ENCODE results near the gene FRMPD4.

DNA sequence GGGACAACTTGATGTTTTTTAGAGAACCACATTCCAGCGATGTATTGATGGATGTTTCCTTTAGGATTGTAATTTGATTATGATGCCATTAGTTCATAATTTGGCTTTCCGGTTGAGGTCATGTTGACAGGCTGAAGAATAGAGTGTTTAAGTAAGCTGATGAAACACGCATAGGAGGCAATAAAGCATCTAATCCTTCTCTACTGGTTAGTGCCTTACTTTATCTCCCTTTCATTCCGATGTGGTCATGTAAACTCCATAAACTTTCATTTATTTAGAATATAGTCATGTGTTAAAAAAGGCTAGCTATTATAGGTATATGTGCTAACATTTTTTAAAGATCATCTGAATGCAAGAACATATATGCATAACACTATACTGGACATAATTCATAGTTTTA lies 15.0 kb downstream of the FRMPD4 start:
- TF ChIP-seq, protein P1, sequence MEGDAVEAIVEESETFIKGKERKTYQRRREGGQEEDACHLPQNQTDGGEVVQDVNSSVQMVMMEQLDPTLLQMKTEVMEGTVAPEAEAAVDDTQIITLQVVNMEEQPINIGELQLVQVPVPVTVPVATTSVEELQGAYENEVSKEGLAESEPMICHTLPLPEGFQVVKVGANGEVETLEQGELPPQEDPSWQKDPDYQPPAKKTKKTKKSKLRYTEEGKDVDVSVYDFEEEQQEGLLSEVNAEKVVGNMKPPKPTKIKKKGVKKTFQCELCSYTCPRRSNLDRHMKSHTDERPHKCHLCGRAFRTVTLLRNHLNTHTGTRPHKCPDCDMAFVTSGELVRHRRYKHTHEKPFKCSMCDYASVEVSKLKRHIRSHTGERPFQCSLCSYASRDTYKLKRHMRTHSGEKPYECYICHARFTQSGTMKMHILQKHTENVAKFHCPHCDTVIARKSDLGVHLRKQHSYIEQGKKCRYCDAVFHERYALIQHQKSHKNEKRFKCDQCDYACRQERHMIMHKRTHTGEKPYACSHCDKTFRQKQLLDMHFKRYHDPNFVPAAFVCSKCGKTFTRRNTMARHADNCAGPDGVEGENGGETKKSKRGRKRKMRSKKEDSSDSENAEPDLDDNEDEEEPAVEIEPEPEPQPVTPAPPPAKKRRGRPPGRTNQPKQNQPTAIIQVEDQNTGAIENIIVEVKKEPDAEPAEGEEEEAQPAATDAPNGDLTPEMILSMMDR (IDR thresholded peaks at IDR 0.05) = no peak
- TF ChIP-seq ZFX (IDR thresholded peaks at IDR 0.05; ENCODE audit: borderline replicate concordance) = no peak

All from 22Rv1 (cell line).